HCT116 (cell line): ENCODE data around the gene TTC9B. TPM values are rescaled to one million over a fixed set of nuclear protein-coding genes. Genes with fewer than 3 reads are reported as not detected.

Experiments used
- ATAC-seq: fragments of 200-7000 bp; cut with Tn5 transposase; 2 replicates; pipeline ENCODE4 v1.9.1; 2020; ENCODE audit warnings: mild to moderate bottlenecking, moderate library complexity
- BruUV-seq: library from RNA; stranded (reverse); fragments of 400-500 nt; replicated peaks from 2 replicates; lab custom pipeline; 2021; lab: Mats Ljungman, UMichigan
- CTCF ChIA-PET: fragments of 300-600 bp; sonication (Branson Sonifier 250); formaldehyde crosslinking; loops from one replicate; lab custom pipeline; 2021; ENCODE audit warnings: antibody characterized with exemption; lab: Charles Lee
- POLR2A ChIA-PET: fragments of 300-600, 350-600 bp; sonication (Branson Sonifier 250); formaldehyde crosslinking; loops from one replicate; lab custom pipeline; 2021; ENCODE audit warnings: antibody characterized with exemption; lab: Charles Lee
- RAD21 ChIA-PET, 2 experiments: fragments of 300-600 bp; sonication (Branson Sonifier 250); formaldehyde crosslinking; loops; one replicate each; lab custom pipeline; 2023; ENCODE audit warnings: low total read pairs in 2 of 2; ENCODE audit not compliant: uncharacterized antibody in 2 of 2, unreplicated experiment in 2 of 2, low non-redundant PET in 1 of 2; lab: Charles Lee
- DNase-seq: peaks from one replicate; pipeline ENCODE4 v3.0.0-alpha.2; 2010; ENCODE audit warnings: low read depth, low spot score
- H2AFZ ChIP-seq: fragments of 200-600 bp; shearing (Covaris generic), sonication (generic); 2 replicates; pipeline ENCODE4 v1.6.1; 2017; ENCODE audit warnings: low read depth, mixed run types, mixed read lengths, antibody characterized with exemption, low read length; ENCODE audit not compliant: poor library complexity, severe bottlenecking
- H3K27ac ChIP-seq: 2 replicates; pipeline ENCODE4 v1.5.1; 2012; ENCODE audit warnings: low read depth, low read length
- H3K27me3 ChIP-seq: fragments of 200-600 bp; sonication (generic); 2 replicates; pipeline ENCODE4 v1.6.1; 2016; ENCODE audit warnings: mixed run types, low read length, mixed read lengths; ENCODE audit not compliant: insufficient read depth
- H3K36me3 ChIP-seq, 2 experiments: fragments of 200-500 bp in 1 of 2; fragments of 200-600 bp in 1 of 2; sonication (Bioruptor generic) in 1 of 2; sonication (generic) in 1 of 2; 2 replicates each; pipeline versions ENCODE4 v1.5.1 to v1.6.1; 2014 to 2016; ENCODE audit warnings: low read length in 2 of 2, inconsistent platforms in 1 of 2, mixed read lengths in 1 of 2, mixed run types in 1 of 2; ENCODE audit not compliant: insufficient read depth in 2 of 2, control insufficient read depth in 1 of 2
- H3K4me1 ChIP-seq, 2 experiments: fragments of 200-600 bp in 1 of 2; sonication (generic) in 1 of 2; 2 replicates each; pipeline versions ENCODE4 v1.5.1 to v1.6.1; 2012 to 2017; ENCODE audit warnings: low read length in 2 of 2, inconsistent platforms in 1 of 2, mild to moderate bottlenecking in 1 of 2, mixed read lengths in 1 of 2, mixed run types in 1 of 2, moderate library complexity in 1 of 2; ENCODE audit not compliant: insufficient read depth in 2 of 2, control insufficient read depth in 1 of 2
- H3K4me2 ChIP-seq: fragments of 200-600 bp; sonication (generic); 2 replicates; pipeline ENCODE4 v1.6.1; 2017; ENCODE audit warnings: mixed run types, low read length, mixed read lengths
- H3K4me3 ChIP-seq, 2 experiments: fragments of 200-600 bp in 1 of 2; sonication (generic) in 1 of 2; replicated peaks in 1 of 2; 2 replicates each; pipeline ENCODE4 v1.5.1; 2011 to 2016; ENCODE audit warnings: low read length in 2 of 2, control low read depth in 1 of 2, low read depth in 1 of 2, mild to moderate bottlenecking in 1 of 2, mixed read lengths in 1 of 2, mixed run types in 1 of 2
- H3K79me2 ChIP-seq: fragments of 200-600 bp; sonication (generic); 2 replicates; pipeline ENCODE4 v1.6.1; 2017; ENCODE audit warnings: mild to moderate bottlenecking, mixed run types, low read length, moderate library complexity, mixed read lengths; ENCODE audit not compliant: insufficient read depth
- H3K9ac ChIP-seq: fragments of 200-600 bp; sonication (generic); 2 replicates; pipeline ENCODE4 v1.6.1; 2016; ENCODE audit warnings: low read length, mixed read lengths
- H3K9me2 ChIP-seq: fragments of 200-600 bp; sonication (generic), shearing (Covaris generic); 2 replicates; pipeline ENCODE4 v1.6.1; 2017; ENCODE audit warnings: mixed run types, mild to moderate bottlenecking, moderate library complexity; ENCODE audit not compliant: insufficient read depth
- H3K9me3 ChIP-seq, 2 experiments: fragments of 200-500 bp in 1 of 2; fragments of 200-600 bp in 1 of 2; sonication (Bioruptor generic) in 1 of 2; sonication (generic) in 1 of 2; 2 replicates each; pipeline ENCODE4 v1.6.1; 2014 to 2017; ENCODE audit warnings: low read length in 2 of 2, mixed read lengths in 2 of 2, inconsistent platforms in 1 of 2, low read depth in 1 of 2, mild to moderate bottlenecking in 1 of 2, mixed run types in 1 of 2, moderate library complexity in 1 of 2; ENCODE audit not compliant: control insufficient read depth in 1 of 2, insufficient read depth in 1 of 2
- H4K20me1 ChIP-seq: fragments of 200-600 bp; sonication (generic), shearing (Covaris generic); 2 replicates; pipeline ENCODE4 v1.6.1; 2017; ENCODE audit warnings: mixed run types, mild to moderate bottlenecking, moderate library complexity; ENCODE audit not compliant: insufficient read depth
- CBX3 ChIP-seq: IDR thresholded peaks from 2 replicates; pipeline ENCODE4 v1.6.1; 2012; ENCODE audit warnings: low read depth
- CEBPB ChIP-seq: IDR thresholded peaks from 2 replicates; pipeline ENCODE4 v1.6.1; 2012; ENCODE audit warnings: low read depth
- EGR1 ChIP-seq: IDR thresholded peaks from 2 replicates; pipeline ENCODE4 v1.6.1; 2012; ENCODE audit warnings: low read depth
- ELF1 ChIP-seq: IDR thresholded peaks from 2 replicates; pipeline ENCODE4 v1.6.1; 2012; ENCODE audit warnings: low read depth, borderline replicate concordance
- EZH2phosphoT487 ChIP-seq: fragments of 200-600 bp; IDR thresholded peaks from 2 replicates; pipeline ENCODE4 v1.6.1; 2018; ENCODE audit warnings: antibody characterized with exemption, borderline replicate concordance
- FOSL1 ChIP-seq: IDR thresholded peaks from 2 replicates; pipeline ENCODE4 v1.6.1; 2012; ENCODE audit warnings: low read depth
- JUND ChIP-seq: IDR thresholded peaks from 2 replicates; pipeline ENCODE4 v1.6.1; 2012
- POLR2A ChIP-seq: IDR thresholded peaks from 2 replicates; pipeline ENCODE4 v1.7.0; 2011; ENCODE audit warnings: borderline replicate concordance; ENCODE audit not compliant: insufficient read depth, insufficient read length; ENCODE audit errors: extremely low read depth
- POLR2AphosphoS5 ChIP-seq: IDR thresholded peaks from 2 replicates; pipeline ENCODE4 v1.6.1; 2011; ENCODE audit warnings: mild to moderate bottlenecking, low read depth, low read length, moderate library complexity
- RAD21 ChIP-seq: IDR thresholded peaks from 2 replicates; pipeline ENCODE4 v1.6.1; 2012; ENCODE audit warnings: low read depth, mild to moderate bottlenecking
- SIN3A ChIP-seq: IDR thresholded peaks from 2 replicates; pipeline ENCODE4 v1.6.1; 2012; ENCODE audit warnings: low read depth
- SRF ChIP-seq: IDR thresholded peaks from 2 replicates; pipeline ENCODE4 v1.6.1; 2012; ENCODE audit warnings: low read depth
- TCF7L2 ChIP-seq: IDR thresholded peaks from 2 replicates; pipeline ENCODE4 v1.7.0; 2011; ENCODE audit warnings: borderline replicate concordance, inconsistent platforms; ENCODE audit not compliant: insufficient read depth, insufficient read length; ENCODE audit errors: extremely low read depth
- YY1 ChIP-seq: IDR thresholded peaks from 2 replicates; pipeline ENCODE4 v1.6.1; 2011; ENCODE audit warnings: low read length, low read depth, moderate library complexity, mild to moderate bottlenecking; ENCODE audit not compliant: insufficient replicate concordance; ENCODE audit errors: extremely low read depth
- ZFX ChIP-seq: fragments of 450-650 bp; IDR thresholded peaks from 2 replicates; pipeline ENCODE4 v1.6.1; 2017
- intact Hi-C: fragments of 100-400 bp; cut with micrococcal nuclease; formaldehyde crosslinking; loops from 2 replicates; pipeline ENCODE4 v1.10.0; 2022
- total RNA-seq: library from RNA; stranded (reverse); gene quantifications from one replicate; pipeline ENCODE4 v1.2.1, GENCODE V29; 2021; ENCODE audit not compliant: unreplicated experiment
- TF ChIP-seq, protein P1 (sequence below): IDR thresholded peaks from 2 replicates; pipeline ENCODE4 v1.6.1; 2011; ENCODE audit warnings: mild to moderate bottlenecking, low read length, moderate library complexity; ENCODE audit not compliant: insufficient replicate concordance; ENCODE audit errors: extremely low read depth
- TF ChIP-seq, protein P2 (sequence below): IDR thresholded peaks from 2 replicates; pipeline ENCODE4 v1.6.1; 2012; ENCODE audit warnings: low read depth
- TF ChIP-seq, protein P3 (sequence below): IDR thresholded peaks from 2 replicates; pipeline ENCODE4 v1.6.1; 2012
- TF ChIP-seq, protein P4 (sequence below): IDR thresholded peaks from 2 replicates; pipeline ENCODE4 v1.6.1; 2012
- TF ChIP-seq, protein P5 (sequence below), 3 experiments: fragments of 200-600 bp in 1 of 3; sonication (generic) in 1 of 3; IDR thresholded peaks in 2 of 3; conservative IDR thresholded peaks in 1 of 3; 2 replicates each; pipeline ENCODE4 v1.5.1; 2012 to 2017; ENCODE audit warnings: low read depth in 2 of 3, low read length in 2 of 3, antibody characterized with exemption in 1 of 3, borderline replicate concordance in 1 of 3, control low read depth in 1 of 3, mild to moderate bottlenecking in 1 of 3, mixed read lengths in 1 of 3, mixed run types in 1 of 3, moderate library complexity in 1 of 3; ENCODE audit not compliant: insufficient read depth in 1 of 3

The TTC9B gene
- total RNA-seq, 1 experiment from 2014 or later = 1.7 TPM

DNA sequence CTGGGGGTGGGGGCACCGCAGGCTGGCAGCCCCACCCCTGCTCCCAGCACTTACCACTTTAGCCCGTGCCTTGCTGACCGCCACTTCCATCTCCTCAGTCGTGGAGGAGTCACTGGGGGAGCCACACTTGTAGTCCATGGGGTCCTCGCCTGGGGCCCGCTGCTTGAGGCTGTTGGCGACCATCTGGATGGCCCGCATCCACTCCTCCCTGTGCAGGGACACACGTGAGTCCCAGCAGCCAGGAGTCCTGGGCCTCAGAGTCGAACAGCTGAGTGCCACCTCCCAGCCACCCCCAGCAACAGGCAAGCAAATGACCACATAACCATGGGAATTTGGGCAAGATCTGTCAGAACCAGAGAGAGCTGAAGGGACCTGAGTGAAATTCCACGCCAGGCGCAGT, 24.3 kb upstream of the TTC9B start:
- Histone ChIP-seq H3K27ac (no peak overlapping the region), H3K9me3 (no peaks in the 10 kb centered on the region), H3K9ac (no peak overlapping the region), H3K36me3 (peaks cover 0 to 11% of the 10 kb centered on the region in 2 experiments; a peak in 2 of 4 replicates), H3K4me1 (no peaks in the 10 kb centered on the region), H3K27me3 (no peaks in the 10 kb centered on the region), H3K79me2 (peaks cover 16% of the 10 kb centered on the region; the same call in 1 of the 2 replicates), H3K4me3 (no peak overlapping the region)
- intact Hi-C loops = no loop called here
- TF ChIP-seq EGR1 (no peak), SRF (no peak), ELF1 (no peak), ZFX (no peak), POLR2A (no peak), POLR2AphosphoS5 (no peak), JUND (no peak), SIN3A (no peak), CEBPB (no peak), YY1 (no peak), TCF7L2 (no peak), CBX3 (no peak), RAD21 (no peak), EZH2phosphoT487 (no peak), FOSL1 (no peak)
- TF ChIP-seq, protein P1, sequence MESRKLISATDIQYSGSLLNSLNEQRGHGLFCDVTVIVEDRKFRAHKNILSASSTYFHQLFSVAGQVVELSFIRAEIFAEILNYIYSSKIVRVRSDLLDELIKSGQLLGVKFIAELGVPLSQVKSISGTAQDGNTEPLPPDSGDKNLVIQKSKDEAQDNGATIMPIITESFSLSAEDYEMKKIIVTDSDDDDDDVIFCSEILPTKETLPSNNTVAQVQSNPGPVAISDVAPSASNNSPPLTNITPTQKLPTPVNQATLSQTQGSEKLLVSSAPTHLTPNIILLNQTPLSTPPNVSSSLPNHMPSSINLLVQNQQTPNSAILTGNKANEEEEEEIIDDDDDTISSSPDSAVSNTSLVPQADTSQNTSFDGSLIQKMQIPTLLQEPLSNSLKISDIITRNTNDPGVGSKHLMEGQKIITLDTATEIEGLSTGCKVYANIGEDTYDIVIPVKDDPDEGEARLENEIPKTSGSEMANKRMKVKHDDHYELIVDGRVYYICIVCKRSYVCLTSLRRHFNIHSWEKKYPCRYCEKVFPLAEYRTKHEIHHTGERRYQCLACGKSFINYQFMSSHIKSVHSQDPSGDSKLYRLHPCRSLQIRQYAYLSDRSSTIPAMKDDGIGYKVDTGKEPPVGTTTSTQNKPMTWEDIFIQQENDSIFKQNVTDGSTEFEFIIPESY = no peak
- TF ChIP-seq, protein P2, sequence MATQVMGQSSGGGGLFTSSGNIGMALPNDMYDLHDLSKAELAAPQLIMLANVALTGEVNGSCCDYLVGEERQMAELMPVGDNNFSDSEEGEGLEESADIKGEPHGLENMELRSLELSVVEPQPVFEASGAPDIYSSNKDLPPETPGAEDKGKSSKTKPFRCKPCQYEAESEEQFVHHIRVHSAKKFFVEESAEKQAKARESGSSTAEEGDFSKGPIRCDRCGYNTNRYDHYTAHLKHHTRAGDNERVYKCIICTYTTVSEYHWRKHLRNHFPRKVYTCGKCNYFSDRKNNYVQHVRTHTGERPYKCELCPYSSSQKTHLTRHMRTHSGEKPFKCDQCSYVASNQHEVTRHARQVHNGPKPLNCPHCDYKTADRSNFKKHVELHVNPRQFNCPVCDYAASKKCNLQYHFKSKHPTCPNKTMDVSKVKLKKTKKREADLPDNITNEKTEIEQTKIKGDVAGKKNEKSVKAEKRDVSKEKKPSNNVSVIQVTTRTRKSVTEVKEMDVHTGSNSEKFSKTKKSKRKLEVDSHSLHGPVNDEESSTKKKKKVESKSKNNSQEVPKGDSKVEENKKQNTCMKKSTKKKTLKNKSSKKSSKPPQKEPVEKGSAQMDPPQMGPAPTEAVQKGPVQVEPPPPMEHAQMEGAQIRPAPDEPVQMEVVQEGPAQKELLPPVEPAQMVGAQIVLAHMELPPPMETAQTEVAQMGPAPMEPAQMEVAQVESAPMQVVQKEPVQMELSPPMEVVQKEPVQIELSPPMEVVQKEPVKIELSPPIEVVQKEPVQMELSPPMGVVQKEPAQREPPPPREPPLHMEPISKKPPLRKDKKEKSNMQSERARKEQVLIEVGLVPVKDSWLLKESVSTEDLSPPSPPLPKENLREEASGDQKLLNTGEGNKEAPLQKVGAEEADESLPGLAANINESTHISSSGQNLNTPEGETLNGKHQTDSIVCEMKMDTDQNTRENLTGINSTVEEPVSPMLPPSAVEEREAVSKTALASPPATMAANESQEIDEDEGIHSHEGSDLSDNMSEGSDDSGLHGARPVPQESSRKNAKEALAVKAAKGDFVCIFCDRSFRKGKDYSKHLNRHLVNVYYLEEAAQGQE = no peak
- TF ChIP-seq, protein P3, sequence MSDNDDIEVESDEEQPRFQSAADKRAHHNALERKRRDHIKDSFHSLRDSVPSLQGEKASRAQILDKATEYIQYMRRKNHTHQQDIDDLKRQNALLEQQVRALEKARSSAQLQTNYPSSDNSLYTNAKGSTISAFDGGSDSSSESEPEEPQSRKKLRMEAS = no peak
- TF ChIP-seq, protein P4, sequence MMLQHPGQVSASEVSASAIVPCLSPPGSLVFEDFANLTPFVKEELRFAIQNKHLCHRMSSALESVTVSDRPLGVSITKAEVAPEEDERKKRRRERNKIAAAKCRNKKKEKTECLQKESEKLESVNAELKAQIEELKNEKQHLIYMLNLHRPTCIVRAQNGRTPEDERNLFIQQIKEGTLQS = no peak
- TF ChIP-seq, protein P5, sequence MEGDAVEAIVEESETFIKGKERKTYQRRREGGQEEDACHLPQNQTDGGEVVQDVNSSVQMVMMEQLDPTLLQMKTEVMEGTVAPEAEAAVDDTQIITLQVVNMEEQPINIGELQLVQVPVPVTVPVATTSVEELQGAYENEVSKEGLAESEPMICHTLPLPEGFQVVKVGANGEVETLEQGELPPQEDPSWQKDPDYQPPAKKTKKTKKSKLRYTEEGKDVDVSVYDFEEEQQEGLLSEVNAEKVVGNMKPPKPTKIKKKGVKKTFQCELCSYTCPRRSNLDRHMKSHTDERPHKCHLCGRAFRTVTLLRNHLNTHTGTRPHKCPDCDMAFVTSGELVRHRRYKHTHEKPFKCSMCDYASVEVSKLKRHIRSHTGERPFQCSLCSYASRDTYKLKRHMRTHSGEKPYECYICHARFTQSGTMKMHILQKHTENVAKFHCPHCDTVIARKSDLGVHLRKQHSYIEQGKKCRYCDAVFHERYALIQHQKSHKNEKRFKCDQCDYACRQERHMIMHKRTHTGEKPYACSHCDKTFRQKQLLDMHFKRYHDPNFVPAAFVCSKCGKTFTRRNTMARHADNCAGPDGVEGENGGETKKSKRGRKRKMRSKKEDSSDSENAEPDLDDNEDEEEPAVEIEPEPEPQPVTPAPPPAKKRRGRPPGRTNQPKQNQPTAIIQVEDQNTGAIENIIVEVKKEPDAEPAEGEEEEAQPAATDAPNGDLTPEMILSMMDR (IDR thresholded peaks at IDR 0.05 in 2 of 3, conservative IDR thresholded peaks at IDR 0.05 in 1 of 3; ENCODE audit: borderline replicate concordance in 1 of 3, insufficient read depth in 1 of 3, low read depth in 2 of 3, low read length in 2 of 3) = no peak
- TF ChIP-seq, all 23 proteins: peak for 0
- DNase-seq (no peak), ATAC-seq (no peak)
- Histone ChIP-seq H4K20me1 (no peaks in the 10 kb centered on the region), H3K4me2 (no peak overlapping the region), H2AFZ (no peak overlapping the region), H3K9me2 (no peaks in the 10 kb centered on the region)
- BruUV-seq = no TSS peak
- ChIA-PET RAD21 (no interaction called here), CTCF (no interaction called here), POLR2A (no interaction called here)
